ELR (cell line): Measurements from ENCODE around the gene RMI1.

Experiments used
- DNase-seq: peaks from one replicate; pipeline ENCODE4 v3.0.0-alpha.2; 2015; ENCODE audit warnings: low read depth

The RMI1 gene

GRCh38 chr9:83969602-83970001, 11.0 kb upstream of the RMI1 start:
- no peak for DNase-seq

- DNase-seq = no peak
Observed at GRCh38 chr9:83971485-83971884, 9.1 kb upstream of the RMI1 start.

- DNase-seq = no peak
Observed at GRCh38 chr9:83972286-83972685, 8.3 kb upstream of the RMI1 start.

GRCh38 chr9:83975300-83975699, 5.3 kb upstream of the RMI1 start:
- no peak for DNase-seq

- no peak for DNase-seq
Observed at GRCh38 chr9:83976372-83976771, 4.2 kb upstream of the RMI1 start.

- DNase-seq = no peak
Observed at GRCh38 chr9:83977196-83977595, 3.4 kb upstream of the RMI1 start.

GRCh38 chr9:83978992-83979811, 1.4 kb upstream of the RMI1 start:
- DNase-seq = peak; percentile 90

GRCh38 chr9:83979812-83980394, 702 bp upstream of the RMI1 start, which contains the start of gene HNRNPK:
HNRNPK (minus strand) TSS chr9:83980215; CDS start chr9:83978252, 1,963 bp downstream.
- peak; percentile 99 for DNase-seq

- peak; percentile 69 for DNase-seq
Observed at GRCh38 chr9:83981126-83981871, 694 bp downstream of the RMI1 start.

- no peak for DNase-seq
Observed at GRCh38 chr9:83986195-83986594, 5.6 kb downstream of the RMI1 start.

- peak; percentile 85 for DNase-seq
Observed at GRCh38 chr9:83986765-83987401, 6.3 kb downstream of the RMI1 start.

GRCh38 chr9:83987402-83987791, 6.8 kb downstream of the RMI1 start:
- no peak for DNase-seq

GRCh38 chr9:83988411-83988810, 7.8 kb downstream of the RMI1 start:
- no peak for DNase-seq

- DNase-seq = no peak
Observed at GRCh38 chr9:83991355-83991754, 10.8 kb downstream of the RMI1 start.

- DNase-seq = peak; percentile 69
Observed at GRCh38 chr9:83992407-83992806, 11.8 kb downstream of the RMI1 start.

- DNase-seq = no peak
Observed at GRCh38 chr9:83992901-83993300, 12.3 kb downstream of the RMI1 start.

- no peak for DNase-seq
Observed at GRCh38 chr9:83996126-83996525, 15.5 kb downstream of the RMI1 start.

- DNase-seq = no peak
Observed at GRCh38 chr9:83999141-83999918, 18.7 kb downstream of the RMI1 start.

- DNase-seq = no peak
Observed at GRCh38 chr9:84000186-84000585, 19.6 kb downstream of the RMI1 start.

- DNase-seq = no peak
Observed at GRCh38 chr9:84001621-84002020, 21.0 kb downstream of the RMI1 start.

GRCh38 chr9:84002344-84002743, 21.7 kb downstream of the RMI1 start:
- DNase-seq = peak; percentile 6

- DNase-seq = no peak
Observed at GRCh38 chr9:84003246-84003645, 22.6 kb downstream of the RMI1 start.
